ENCODE results near the gene NPHS1. TPM values are rescaled to one million over a fixed set of nuclear protein-coding genes. Genes with fewer than 3 reads are reported as not detected.
A peak's percentile ranks its signal among the peaks of the same experiment; 100 is the strongest.

NPHS1 gene
- total and polyA plus RNA-seq, 2 of the 8 experiments (the other 6 are each of a cell fraction or from before 2014, with no cell fraction given): 1.3 to 1.4 TPM

GRCh38 chr19:35784503-35785338, 67.6 kb downstream of the NPHS1 start:
- Histone ChIP-seq H3K56ac (replicated peaks; ENCODE audit: insufficient read length, low read depth, low read length) (peak overlapping the region; percentile 77), H3K4me2 (ENCODE audit: insufficient read depth in 1 of 2, low read depth in 2 of 2, low read length in 2 of 2) (peak overlapping the region; percentile 67 to 85), H3K79me2 (ENCODE audit: control insufficient read depth in 1 of 2, insufficient read depth in 2 of 2, low read length in 2 of 2) (no peaks in the 10 kb centered on the region), H2AFZ (ENCODE audit: low read length) (peak overlapping the region; percentile 50; the same call in 1 of the 2 replicates), H3K9ac (replicated peaks in 1 of 4; ENCODE audit: extremely low read depth in 1 of 4, low read depth in 3 of 4, low read length in 3 of 4) (peak overlapping the region in 1 of 4 experiments; percentile 71; a peak in 2 of 7 replicates), H2BK15ac (ENCODE audit: low read length) (peak overlapping the region; percentile 95; the same call in 1 of the 2 replicates), H3K18ac (ENCODE audit: extremely low read depth, low read length) (peak overlapping the region; percentile 87), H4K5ac (ENCODE audit: insufficient read length, low read depth, low read length) (peak overlapping the region; percentile 29), H2BK20ac (ENCODE audit: low read length) (no peak overlapping the region), H4K91ac (replicated peaks; ENCODE audit: insufficient read length, low read length) (peak overlapping the region; percentile 81), H3K23ac (ENCODE audit: insufficient read length) (no peak overlapping the region), H3K27me3 (replicated peaks in 1 of 4; ENCODE audit: control insufficient read depth in 3 of 4, extremely low read depth in 1 of 4, insufficient read depth in 3 of 4, low read length in 3 of 4) (no peaks in the 10 kb centered on the region; a peak in 1 of 7 replicates), H3K4me1 (replicated peaks in 1 of 4; ENCODE audit: control insufficient read depth in 3 of 4, insufficient read depth in 4 of 4, low read length in 3 of 4) (peaks cover 0 to 12% (median 4%) of the 10 kb centered on the region in 4 experiments; a peak in 6 of 7 replicates), H2BK120ac (replicated peaks; ENCODE audit: low read depth, low read length) (no peak overlapping the region), H3K4me3 (ENCODE audit: extremely low read depth in 1 of 4, insufficient read depth in 2 of 4, low read depth in 3 of 4, low read length in 4 of 4) (peak overlapping the region; percentile 42 to 72 (median 66)), H2AK5ac (ENCODE audit: low read depth, low read length) (no peak overlapping the region), H2BK5ac (ENCODE audit: low read depth, low read length) (no peak overlapping the region; the same call in 1 of the 2 replicates), H3K23me2 (ENCODE audit: low read depth, low read length) (peaks cover 11% of the 10 kb centered on the region), H3K79me1 (ENCODE audit: low read depth, low read length) (no peaks in the 10 kb centered on the region), H3K4ac (replicated peaks; ENCODE audit: insufficient read length, low read depth, low read length) (peak overlapping the region; percentile 69), H3K9me3 (ENCODE audit: insufficient read depth in 2 of 2, low read depth in 1 of 2, low read length in 1 of 2) (no peaks in the 10 kb centered on the region), H2BK12ac (ENCODE audit: low read depth, low read length) (0 out of 2 replicates have a peak overlapping the region, but pooled peaks have one; percentile 84), H3K36me3 (ENCODE audit: control insufficient read depth in 2 of 4, insufficient read depth in 4 of 4, low read length in 3 of 4) (no peaks in the 10 kb centered on the region), H4K20me1 (replicated peaks in 1 of 2; ENCODE audit: control insufficient read depth in 1 of 2, insufficient read depth in 2 of 2, low read length in 2 of 2) (peaks cover 0 to 12% of the 10 kb centered on the region in 2 experiments), H3K14ac (ENCODE audit: insufficient read length) (no peak overlapping the region), H4K8ac (ENCODE audit: extremely low read depth, insufficient read depth, low read length) (peak overlapping the region; percentile 58; the same call in 1 of the 2 replicates), H3K27ac (ENCODE audit: low read depth, low read length) (no peak overlapping the region)
- DNase-seq (ENCODE audit: low read depth in 1 of 2, low spot score in 2 of 2): peak; percentile 75 to 91
- no peak for FAIRE-seq
- POLR2A ChIA-PET (ENCODE audit: partially characterized antibody): interaction anchor here (0.8 to 1.8 kb wide), 8 partner anchors 8 to 54 kb away, joined by 3 to 7 read pairs (median 4); partner anchors contain the start of genes PSENEN and U2AF1L4
- CTCF ChIA-PET (ENCODE audit: partially characterized antibody): interaction anchor here (0.6 to 1.6 kb wide), 15 partner anchors 16 to 156 kb away, joined by 3 to 7 read pairs (median 3); no protein-coding TSS in a partner anchor
- WGBS, 2 experiments (ENCODE audit: extremely low coverage in 1 of 2, insufficient coverage in 1 of 2, insufficient read length in 1 of 2, insufficient replicate concordance in 2 of 2, low coverage in 1 of 2, low lambda C conversion rate in 2 of 2, missing lambda C conversion rate in 1 of 2): 4% methylated on average over 23 of the region's 45 CpGs; no CpG with 5 or more reads in 1 of the 2 experiments
- no peak; a peak in 1 of 4 replicates for TF ChIP-seq SIN3A (conservative IDR thresholded peaks at IDR 0.05 in 1 of 2, IDR thresholded peaks at IDR 0.05 in 1 of 2; ENCODE audit: low read depth in 1 of 2, low read length in 2 of 2)
- no peak for TF ChIP-seq FOSL1 (IDR thresholded peaks at IDR 0.05; ENCODE audit: insufficient read depth, low read depth, low read length)
- 0 out of 2 replicates have a peak, but pooled peaks have one; percentile 31 for TF ChIP-seq PHF8 (conservative IDR thresholded peaks at IDR 0.05; ENCODE audit: low read depth, low read length)
- TF ChIP-seq ATF3 (IDR thresholded peaks at IDR 0.05; ENCODE audit: insufficient read depth, low read depth, low read length): no peak
- TF ChIP-seq TEAD4 (IDR thresholded peaks at IDR 0.05; ENCODE audit: low read depth, low read length): no peak
- no peak for TF ChIP-seq EGR1 (IDR thresholded peaks at IDR 0.05; ENCODE audit: borderline replicate concordance, low read depth, low read length)
- no peak for TF ChIP-seq YY1 (IDR thresholded peaks at IDR 0.05; ENCODE audit: low read depth, low read length)
- TF ChIP-seq MAX (IDR thresholded peaks at IDR 0.05): peak; percentile 73
- peak; percentile 76 for TF ChIP-seq E2F6 (IDR thresholded peaks at IDR 0.05)
